ENCODE data around the gene SLC25A44. TPM values are rescaled to one million over a fixed set of nuclear protein-coding genes. Genes with fewer than 3 reads are reported as not detected.

The SLC25A44 gene
- total RNA-seq, 1 donor from 2014 or later = 20.2 TPM

DNA sequence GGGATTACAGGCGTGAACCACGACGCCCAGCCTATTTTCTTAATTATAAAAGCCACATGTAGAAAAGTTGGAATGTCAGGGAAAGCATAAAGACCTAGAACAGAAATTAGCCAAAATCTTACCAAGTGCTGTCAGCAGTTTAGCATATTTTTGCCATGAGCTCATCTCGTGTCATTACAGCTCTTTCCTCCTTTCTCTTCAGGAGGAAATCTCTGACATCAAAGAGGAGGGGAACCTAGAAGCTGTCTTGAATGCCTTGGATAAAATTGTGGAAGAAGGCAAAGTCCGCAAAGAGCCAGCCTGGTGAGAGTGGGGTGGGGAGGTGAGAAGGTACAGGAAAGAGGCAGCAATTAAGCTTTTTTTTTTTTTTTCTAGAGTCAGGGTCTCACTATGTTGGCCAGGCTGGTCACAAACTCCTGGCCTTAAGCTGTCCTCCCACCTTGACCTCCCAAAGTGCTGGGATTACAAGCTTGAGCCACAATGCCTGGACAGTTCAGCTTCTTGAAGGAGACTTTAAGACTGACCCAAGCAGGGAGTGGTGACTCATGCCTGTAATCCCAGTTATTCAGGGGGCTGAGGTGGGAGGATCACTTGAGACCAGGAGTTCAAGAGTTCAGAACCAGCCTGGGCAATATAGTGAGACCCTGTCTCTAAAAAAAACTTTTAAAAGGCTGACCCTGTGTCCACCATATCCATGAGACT, 39.7 kb downstream of the SLC25A44 start:
- TF ChIP-seq, protein P1, sequence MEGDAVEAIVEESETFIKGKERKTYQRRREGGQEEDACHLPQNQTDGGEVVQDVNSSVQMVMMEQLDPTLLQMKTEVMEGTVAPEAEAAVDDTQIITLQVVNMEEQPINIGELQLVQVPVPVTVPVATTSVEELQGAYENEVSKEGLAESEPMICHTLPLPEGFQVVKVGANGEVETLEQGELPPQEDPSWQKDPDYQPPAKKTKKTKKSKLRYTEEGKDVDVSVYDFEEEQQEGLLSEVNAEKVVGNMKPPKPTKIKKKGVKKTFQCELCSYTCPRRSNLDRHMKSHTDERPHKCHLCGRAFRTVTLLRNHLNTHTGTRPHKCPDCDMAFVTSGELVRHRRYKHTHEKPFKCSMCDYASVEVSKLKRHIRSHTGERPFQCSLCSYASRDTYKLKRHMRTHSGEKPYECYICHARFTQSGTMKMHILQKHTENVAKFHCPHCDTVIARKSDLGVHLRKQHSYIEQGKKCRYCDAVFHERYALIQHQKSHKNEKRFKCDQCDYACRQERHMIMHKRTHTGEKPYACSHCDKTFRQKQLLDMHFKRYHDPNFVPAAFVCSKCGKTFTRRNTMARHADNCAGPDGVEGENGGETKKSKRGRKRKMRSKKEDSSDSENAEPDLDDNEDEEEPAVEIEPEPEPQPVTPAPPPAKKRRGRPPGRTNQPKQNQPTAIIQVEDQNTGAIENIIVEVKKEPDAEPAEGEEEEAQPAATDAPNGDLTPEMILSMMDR (IDR thresholded peaks at IDR 0.05) = no peak
- H3K27ac Mint-ChIP-seq (ENCODE audit: unreplicated experiment) = peak overlapping the region; percentile 57
- peaks cover 19% of the 10 kb centered on the region for H3K36me3 Mint-ChIP-seq (ENCODE audit: unreplicated experiment)
- H3K27me3 Mint-ChIP-seq (ENCODE audit: unreplicated experiment) = no peaks in the 10 kb centered on the region
- peaks cover 9% of the 10 kb centered on the region for H3K4me1 Mint-ChIP-seq (ENCODE audit: unreplicated experiment)
- DNase-seq (ENCODE audit: extremely low spot score, unreplicated experiment) = no peak
- no peak overlapping the region for H3K4me3 Mint-ChIP-seq (ENCODE audit: unreplicated experiment)
- H3K9me3 Mint-ChIP-seq (ENCODE audit: unreplicated experiment) = no peaks in the 10 kb centered on the region

DNA sequence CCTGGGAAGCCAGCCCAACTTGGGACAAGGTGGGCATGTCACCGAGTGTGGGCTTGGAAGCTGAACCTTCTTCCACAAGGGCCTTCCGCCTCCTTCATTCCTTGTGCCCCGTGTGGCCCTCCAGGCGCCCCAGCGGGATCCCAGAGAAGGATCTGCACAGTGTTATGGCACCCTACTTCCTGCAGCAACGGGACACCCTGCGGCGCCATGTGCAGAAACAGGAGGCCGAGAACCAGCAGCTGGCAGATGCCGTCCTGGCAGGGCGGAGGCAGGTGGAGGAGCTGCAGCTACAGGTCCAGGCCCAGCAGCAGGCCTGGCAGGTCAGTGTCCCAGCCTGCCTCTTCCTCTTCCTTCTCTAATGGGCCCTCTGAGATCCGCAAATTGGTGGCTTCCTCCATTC, 42.3 kb downstream of the SLC25A44 start:
- Mint-ChIP-seq H3K4me1 (ENCODE audit: unreplicated experiment) (peaks cover 11% of the 10 kb centered on the region), H3K27me3 (ENCODE audit: unreplicated experiment) (no peaks in the 10 kb centered on the region), H3K9me3 (ENCODE audit: unreplicated experiment) (no peaks in the 10 kb centered on the region), H3K4me3 (ENCODE audit: unreplicated experiment) (no peak overlapping the region), H3K27ac (ENCODE audit: unreplicated experiment) (no peak overlapping the region), H3K36me3 (ENCODE audit: unreplicated experiment) (peaks cover 24% of the 10 kb centered on the region)
- TF ChIP-seq, protein P1 (IDR thresholded peaks at IDR 0.05) = no peak
- DNase-seq (ENCODE audit: extremely low spot score, unreplicated experiment) = no peak

DNA sequence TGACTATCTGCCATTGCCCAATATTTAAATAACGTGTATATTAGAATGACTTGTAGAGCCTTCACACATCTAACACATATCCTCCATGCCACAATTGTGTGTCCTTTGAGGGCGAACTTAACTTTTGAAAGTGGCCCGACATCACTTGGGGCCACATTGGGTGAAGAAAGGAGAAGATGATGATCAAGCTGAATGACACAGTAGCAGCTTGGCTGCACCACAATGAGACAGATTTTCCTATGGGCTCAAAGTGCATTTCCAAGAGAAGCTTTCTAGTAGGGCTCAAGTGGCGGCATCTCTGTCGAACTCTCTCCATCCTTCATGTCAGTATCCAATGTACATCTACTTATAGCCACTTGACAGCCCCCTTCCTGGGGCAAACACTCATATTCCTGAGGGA, 44.3 kb downstream of the SLC25A44 start:
- no peaks in the 10 kb centered on the region for H3K27me3 Mint-ChIP-seq (ENCODE audit: unreplicated experiment)
- H3K36me3 Mint-ChIP-seq (ENCODE audit: unreplicated experiment) = peaks cover 24% of the 10 kb centered on the region
- H3K4me3 Mint-ChIP-seq (ENCODE audit: unreplicated experiment) = no peak overlapping the region
- peaks cover 17% of the 10 kb centered on the region for H3K4me1 Mint-ChIP-seq (ENCODE audit: unreplicated experiment)
- H3K27ac Mint-ChIP-seq (ENCODE audit: unreplicated experiment) = no peak overlapping the region
- H3K9me3 Mint-ChIP-seq (ENCODE audit: unreplicated experiment) = no peaks in the 10 kb centered on the region
- TF ChIP-seq, protein P1 (IDR thresholded peaks at IDR 0.05) = no peak
- DNase-seq (ENCODE audit: extremely low spot score, unreplicated experiment) = no peak

DNA sequence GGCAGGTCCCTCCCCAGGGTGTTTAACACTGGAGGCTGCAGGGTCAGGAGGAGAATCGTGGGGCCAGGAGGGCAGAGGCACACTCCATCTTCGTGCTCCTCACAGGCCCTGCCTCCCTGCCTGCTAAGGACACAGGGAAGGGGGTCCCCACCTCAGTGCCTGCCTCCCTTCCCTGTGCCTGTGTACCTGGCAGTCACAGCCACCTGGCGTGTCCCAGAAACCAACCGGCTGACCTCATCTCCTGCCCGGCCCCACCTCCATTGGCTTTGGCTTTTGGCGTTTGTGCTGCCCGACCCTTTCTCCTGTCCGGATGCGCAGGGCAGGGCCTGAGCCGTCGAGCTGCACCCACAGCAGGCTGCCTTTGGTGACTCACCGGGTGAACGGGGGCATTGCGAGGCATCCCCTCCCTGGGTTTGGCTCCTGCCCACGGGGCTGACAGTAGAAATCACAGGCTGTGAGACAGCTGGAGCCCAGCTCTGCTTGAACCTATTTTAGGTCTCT, 47.5 kb downstream of the SLC25A44 start:
- Mint-ChIP-seq H3K36me3 (ENCODE audit: unreplicated experiment) (peaks cover 19% of the 10 kb centered on the region), H3K27ac (ENCODE audit: unreplicated experiment) (peak overlapping the region; percentile 23), H3K4me3 (ENCODE audit: unreplicated experiment) (no peak overlapping the region), H3K9me3 (ENCODE audit: unreplicated experiment) (no peaks in the 10 kb centered on the region), H3K4me1 (ENCODE audit: unreplicated experiment) (peaks cover 13% of the 10 kb centered on the region), H3K27me3 (ENCODE audit: unreplicated experiment) (no peaks in the 10 kb centered on the region)
- TF ChIP-seq, protein P1 (IDR thresholded peaks at IDR 0.05) = no peak
- DNase-seq (ENCODE audit: extremely low spot score, unreplicated experiment) = no peak

DNA sequence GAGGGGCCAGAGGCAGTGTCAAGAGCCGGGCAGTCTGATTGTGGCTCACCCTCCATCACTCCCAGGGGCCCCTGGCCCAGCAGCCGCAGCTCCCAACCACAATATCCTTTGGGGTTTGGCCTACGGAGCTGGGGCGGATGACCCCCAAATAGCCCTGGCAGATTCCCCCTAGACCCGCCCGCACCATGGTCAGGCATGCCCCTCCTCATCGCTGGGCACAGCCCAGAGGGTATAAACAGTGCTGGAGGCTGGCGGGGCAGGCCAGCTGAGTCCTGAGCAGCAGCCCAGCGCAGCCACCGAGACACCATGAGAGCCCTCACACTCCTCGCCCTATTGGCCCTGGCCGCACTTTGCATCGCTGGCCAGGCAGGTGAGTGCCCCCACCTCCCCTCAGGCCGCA, 48.0 kb downstream of the SLC25A44 start, which contains the start of gene BGLAP:
Gene BGLAP (plus strand): TSS at position 259 of the 400 bp plus-strand sequence. CDS start 48 bp downstream, at position 307.
- H3K9me3 Mint-ChIP-seq (ENCODE audit: unreplicated experiment) = no peaks in the 10 kb centered on the region
- peaks cover 13% of the 10 kb centered on the region for H3K4me1 Mint-ChIP-seq (ENCODE audit: unreplicated experiment)
- H3K27me3 Mint-ChIP-seq (ENCODE audit: unreplicated experiment) = no peaks in the 10 kb centered on the region
- DNase-seq (ENCODE audit: extremely low spot score, unreplicated experiment) = no peak
- peaks cover 15% of the 10 kb centered on the region for H3K36me3 Mint-ChIP-seq (ENCODE audit: unreplicated experiment)
- TF ChIP-seq, protein P1 (IDR thresholded peaks at IDR 0.05) = no peak
- H3K27ac Mint-ChIP-seq (ENCODE audit: unreplicated experiment) = peak within 1 kb of the TSS; percentile 23
- H3K4me3 Mint-ChIP-seq (ENCODE audit: unreplicated experiment) = no peak within 1 kb of the TSS

All from osteocyte (in vitro differentiated cells).